HT-29 (cell line): ENCODE results near the gene CLEC2A. TPM values are rescaled to one million over a fixed set of nuclear protein-coding genes. Genes with fewer than 3 reads are reported as not detected.

Experiments used
- DNase-seq: peaks from one replicate; pipeline ENCODE4 v3.0.0-alpha.2; 2015; ENCODE audit warnings: low spot score
- total RNA-seq: library from RNA; depleted of rRNA; stranded (reverse); fragments of >200 nt; shearing (Covaris generic); gene quantifications from 2 replicates; pipeline ENCODE4 v1.2.3, GENCODE V29; 2014

Gene CLEC2A
- total RNA-seq, 1 experiment from 2014 or later, result not detected

GRCh38 chr12:9935026-9935425 is 2.9 kb upstream of the CLEC2A start:
- no peak for DNase-seq

GRCh38 chr12:9933958-9934357 is 1.8 kb upstream of the CLEC2A start:
- DNase-seq, result no peak

GRCh38 chr12:9931245-9931644 is 925 bp downstream of the CLEC2A start:
- DNase-seq, result no peak

- no peak for DNase-seq
Observed at GRCh38 chr12:9928607-9929006, 3.6 kb downstream of the CLEC2A start.

GRCh38 chr12:9926876-9927275 is 5.3 kb downstream of the CLEC2A start:
- DNase-seq, result no peak

- peak; percentile 46 for DNase-seq
Observed at GRCh38 chr12:9925705-9926393, 6.3 kb downstream of the CLEC2A start.

GRCh38 chr12:9922429-9922828 is 9.7 kb downstream of the CLEC2A start:
- no peak for DNase-seq

- DNase-seq, result no peak
Observed at GRCh38 chr12:9920451-9920850, 11.7 kb downstream of the CLEC2A start.

GRCh38 chr12:9919443-9919842 is 12.7 kb downstream of the CLEC2A start:
- DNase-seq, result no peak

GRCh38 chr12:9911708-9912107 is 20.5 kb downstream of the CLEC2A start:
- DNase-seq, result no peak

- no peak for DNase-seq
Observed at GRCh38 chr12:9910716-9911421, 21.3 kb downstream of the CLEC2A start.

GRCh38 chr12:9909724-9910123 is 22.4 kb downstream of the CLEC2A start:
- DNase-seq, result no peak

- no peak for DNase-seq
Observed at GRCh38 chr12:9908350-9908749, 23.8 kb downstream of the CLEC2A start.

- no peak for DNase-seq
Observed at GRCh38 chr12:9907769-9908168, 24.4 kb downstream of the CLEC2A start.

GRCh38 chr12:9906873-9907272 is 25.3 kb downstream of the CLEC2A start:
- DNase-seq, result no peak

GRCh38 chr12:9902539-9903228 is 29.5 kb downstream of the CLEC2A start:
- no peak for DNase-seq

GRCh38 chr12:9900930-9901329 is 31.2 kb downstream of the CLEC2A start:
- DNase-seq, result no peak

- no peak for DNase-seq
Observed at GRCh38 chr12:9899209-9899608, 33.0 kb downstream of the CLEC2A start.

- no peak for DNase-seq
Observed at GRCh38 chr12:9897535-9897934, 34.6 kb downstream of the CLEC2A start.

GRCh38 chr12:9895215-9895971 is 36.8 kb downstream of the CLEC2A start:
- no peak for DNase-seq

GRCh38 chr12:9888665-9889273 is 43.4 kb downstream of the CLEC2A start:
- DNase-seq, result no peak

- DNase-seq, result no peak
Observed at GRCh38 chr12:9883175-9883574, 49.0 kb downstream of the CLEC2A start.
